A549 (cell line): ENCODE measurements around the gene GOPC. TPM values are rescaled to one million over a fixed set of nuclear protein-coding genes. Genes with fewer than 3 reads are reported as not detected.

Experiments
- ATAC-seq, 2 experiments: fragments of 200-7000 bp in 1 of 2; fragments of >200 bp in 1 of 2; cut with Nextera tagmentation in 1 of 2; cut with Tn5 transposase in 1 of 2; 3 replicates each; pipeline versions ENCODE4 v1.8.0 to v1.9.1; 2018 to 2020; ENCODE audit warnings: mild to moderate bottlenecking in 1 of 2, moderate library complexity in 1 of 2
- CTCF ChIA-PET: fragments of 300-600 bp; sonication (Branson Sonifier 250); formaldehyde crosslinking; extraction: SDS; loops from one replicate; lab custom pipeline; 2021; ENCODE audit warnings: antibody characterized with exemption, inconsistent platforms; lab: Yijun Ruan, JAX
- POLR2A ChIA-PET: fragments of 350-600 bp; formaldehyde crosslinking; extraction: SDS; loops from one replicate; lab custom pipeline; 2021; ENCODE audit warnings: antibody characterized with exemption, inconsistent platforms; lab: Yijun Ruan, JAX
- DNase-seq, 2 experiments: peaks; one replicate each; pipeline versions ENCODE4 v3.0.0 to v3.0.0-alpha.2; 2011 to 2016; ENCODE audit warnings: low read depth in 1 of 2, low spot score in 1 of 2
- FAIRE-seq: peaks from 2 replicates; lab custom pipeline; 2011; peaks lifted over from hg19 to GRCh38; lab: Jason Lieb, UNC
- H3K27ac ChIP-seq, 2 experiments: fragments of >200 bp; sonication (Bioruptor Twin); formaldehyde crosslinking; 3 replicates each; pipeline ENCODE4 v1.5.1; 2016 to 2017
- H3K4me1 ChIP-seq: fragments of >200 bp; sonication (Bioruptor Twin); formaldehyde crosslinking; 3 replicates; pipeline ENCODE4 v1.6.1; 2016
- H3K4me2 ChIP-seq: fragments of >200 bp; sonication (Bioruptor Twin); formaldehyde crosslinking; 3 replicates; pipeline ENCODE4 v1.6.1; 2016
- H3K4me3 ChIP-seq: fragments of >200 bp; sonication (Bioruptor Twin); formaldehyde crosslinking; 3 replicates; pipeline ENCODE4 v1.5.1; 2016
- H3K9me3 ChIP-seq: fragments of >200 bp; sonication (Bioruptor Twin); formaldehyde crosslinking; 3 replicates; pipeline ENCODE4 v1.6.1; 2016
- CEBPB ChIP-seq, 2 experiments: fragments of >200 bp in 1 of 2; sonication (Bioruptor Twin) in 1 of 2; formaldehyde crosslinking in 1 of 2; IDR thresholded peaks; 2 replicates each; pipeline ENCODE4 v1.6.1; 2012 to 2016
- EHMT2 ChIP-seq: fragments of 200-600 bp; sonication (generic); IDR thresholded peaks from 2 replicates; pipeline ENCODE4 v1.6.1; 2016; ENCODE audit warnings: antibody characterized with exemption, low read depth, mild to moderate bottlenecking, moderate library complexity
- ESRRA ChIP-seq: fragments of 150-350 bp; IDR thresholded peaks from 2 replicates; pipeline ENCODE4 v1.6.1; 2014; ENCODE audit warnings: mild to moderate bottlenecking, low read length, borderline replicate concordance
- FOSL2 ChIP-seq, 2 experiments: fragments of 450-650 bp in 1 of 2; fragments of >200 bp in 1 of 2; sonication (Bioruptor Twin) in 1 of 2; formaldehyde crosslinking; IDR thresholded peaks; 2 replicates each; pipeline versions ENCODE4 v1.5.0 to v1.6.1; 2016 to 2020; ENCODE audit warnings: mild to moderate bottlenecking in 1 of 2, moderate library complexity in 1 of 2
- HOXA7 ChIP-seq: fragments of 250-450 bp; sonication (Bioruptor Pico); IDR thresholded peaks from 2 replicates; pipeline ENCODE4 v1.5.0; 2020; ENCODE audit warnings: mild to moderate bottlenecking, moderate library complexity
- HOXB13 ChIP-seq: fragments of 250-450 bp; sonication (Bioruptor Pico); IDR thresholded peaks from 2 replicates; pipeline ENCODE4 v1.5.0; 2020; ENCODE audit warnings: low read depth, mild to moderate bottlenecking, moderate library complexity
- HOXB5 ChIP-seq: fragments of 250-450 bp; sonication (Bioruptor Pico); IDR thresholded peaks from 2 replicates; pipeline ENCODE4 v1.5.0; 2020; ENCODE audit warnings: mild to moderate bottlenecking, moderate library complexity
- JUN ChIP-seq, 2 experiments: fragments of >200 bp; sonication (Bioruptor Twin); formaldehyde crosslinking; IDR thresholded peaks; 2 replicates in 1 of 2; 3 replicates in 1 of 2; pipeline ENCODE4 v1.6.1; 2016 to 2017
- MAFK ChIP-seq: fragments of 450-650 bp; IDR thresholded peaks from 2 replicates; pipeline ENCODE4 v1.6.1; 2014; ENCODE audit not compliant: partially characterized antibody
- PBX3 ChIP-seq: IDR thresholded peaks from 2 replicates; pipeline ENCODE4 v1.6.1; 2012
- RCOR1 ChIP-seq: fragments of 150-350 bp; IDR thresholded peaks from 2 replicates; pipeline ENCODE4 v1.6.1; 2014; ENCODE audit warnings: antibody characterized with exemption, low read length, low read depth
- RNF2 ChIP-seq: fragments of 200-600 bp; sonication (generic); IDR thresholded peaks from 2 replicates; pipeline ENCODE4 v1.6.1; 2016; ENCODE audit warnings: low read depth, mild to moderate bottlenecking, antibody characterized with exemption, moderate library complexity, borderline replicate concordance
- SMC3 ChIP-seq: fragments of >200 bp; sonication (Bioruptor Twin); formaldehyde crosslinking; IDR thresholded peaks from 3 replicates; pipeline ENCODE4 v1.6.1; 2018; ENCODE audit warnings: inconsistent platforms
- TFCP2L1 ChIP-seq: fragments of 250-450 bp; sonication (Bioruptor Pico); IDR thresholded peaks from 2 replicates; pipeline ENCODE4 v1.5.0; 2021; ENCODE audit warnings: mild to moderate bottlenecking
- ZC3H11A ChIP-seq: fragments of 450-650 bp; IDR thresholded peaks from 2 replicates; pipeline ENCODE4 v1.6.1; 2014; ENCODE audit warnings: antibody characterized with exemption, mild to moderate bottlenecking
- ZFP36 ChIP-seq: fragments of 450-650 bp; IDR thresholded peaks from 2 replicates; pipeline ENCODE4 v1.6.1; 2014; ENCODE audit warnings: borderline replicate concordance; ENCODE audit not compliant: partially characterized antibody
- WGBS: methylation state at CpG from one replicate; pipeline ENCODE4 v1.1.6; 2017; ENCODE audit errors: missing lambda C conversion rate; 5-methylcytosine and 5-hydroxymethylcytosine counted together
- polyA plus RNA-seq, 4 experiments: library from polyadenylated mRNA; depleted of rRNA in 3 of 4; stranded (reverse); fragments of >200 nt; fragmentation: RNase III in 1 of 4; extraction: RNeasy Plus Mini Kit Qiagen cat#74134 plus additional on column Dnase treatment in 1 of 4; gene quantifications; 2 replicates in 3 of 4; 3 replicates in 1 of 4; pipeline ENCODE4 v1.2.3, GENCODE V29; 2011 to 2017
- TF ChIP-seq, protein P1 (sequence below): fragments of 450-650 bp; IDR thresholded peaks from 2 replicates; pipeline ENCODE4 v1.6.1; 2014; ENCODE audit warnings: antibody characterized with exemption
- TF ChIP-seq, protein P2 (sequence below): IDR thresholded peaks from 2 replicates; pipeline ENCODE4 v1.6.1; 2012
- TF ChIP-seq, protein P3 (sequence below): fragments of >200 bp; sonication (Bioruptor Twin); formaldehyde crosslinking; IDR thresholded peaks from 3 replicates; pipeline ENCODE4 v1.6.1; 2016

The GOPC gene
- polyA plus RNA-seq, 2 of the 4 experiments (the other 2 are of a cell fraction) = 33.0 to 38.9 TPM

GRCh38 chr6:117617210-117618035 lies 15.1 kb upstream of the GOPC start:
- DNase-seq (no peak), ATAC-seq (no peak), FAIRE-seq (no peak)
- H3K9me3 ChIP-seq = no peaks in the 10 kb centered on the region
- H3K27ac ChIP-seq = no peak overlapping the region
- TF ChIP-seq, protein P1, sequence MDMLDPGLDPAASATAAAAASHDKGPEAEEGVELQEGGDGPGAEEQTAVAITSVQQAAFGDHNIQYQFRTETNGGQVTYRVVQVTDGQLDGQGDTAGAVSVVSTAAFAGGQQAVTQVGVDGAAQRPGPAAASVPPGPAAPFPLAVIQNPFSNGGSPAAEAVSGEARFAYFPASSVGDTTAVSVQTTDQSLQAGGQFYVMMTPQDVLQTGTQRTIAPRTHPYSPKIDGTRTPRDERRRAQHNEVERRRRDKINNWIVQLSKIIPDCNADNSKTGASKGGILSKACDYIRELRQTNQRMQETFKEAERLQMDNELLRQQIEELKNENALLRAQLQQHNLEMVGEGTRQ = no peak
- TF ChIP-seq PBX3 (no peak), CEBPB (IDR thresholded peaks at IDR 0.05) (no peak), ESRRA (no peak), HOXA7 (no peak), JUN (IDR thresholded peaks at IDR 0.05) (no peak), HOXB13 (CRISPR knock-in tag) (no peak), RCOR1 (no peak)
- 82% methylated on average over 9 of the region's 9 CpGs for whole genome bisulfite sequencing
- no peak overlapping the region for H3K4me2 ChIP-seq
- POLR2A ChIA-PET = no interaction called here
- H3K4me1 ChIP-seq = no peaks in the 10 kb centered on the region
- H3K4me3 ChIP-seq = no peak overlapping the region
- CTCF ChIA-PET = no interaction called here

GRCh38 chr6:117616391-117617209 lies 14.3 kb upstream of the GOPC start:
- no peaks in the 10 kb centered on the region for H3K4me1 ChIP-seq
- ChIA-PET CTCF (no interaction called here), POLR2A (no interaction called here)
- H3K4me2 ChIP-seq = no peak overlapping the region
- H3K27ac ChIP-seq = no peak overlapping the region
- TF ChIP-seq HOXB5 (CRISPR knock-in tag) = no peak
- no peak for TF ChIP-seq MAFK
- ATAC-seq = no peak
- 53% methylated on average over 5 of the region's 8 CpGs for WGBS
- no peaks in the 10 kb centered on the region for H3K9me3 ChIP-seq
- DNase-seq = no peak
- no peak for FAIRE-seq
- no peak overlapping the region for H3K4me3 ChIP-seq

GRCh38 chr6:117615750-117616390 lies 13.6 kb upstream of the GOPC start:
- ChIA-PET CTCF (no interaction called here), POLR2A (no interaction called here)
- ATAC-seq = no peak
- FAIRE-seq = no peak
- no peak for DNase-seq
- H3K4me1 ChIP-seq = no peaks in the 10 kb centered on the region
- TF ChIP-seq RNF2 (no peak), ZFP36 (no peak), FOSL2 (IDR thresholded peaks at IDR 0.05) (no peak), FOSL2 (CRISPR knock-in tag; IDR thresholded peaks at IDR 0.05) (no peak), EHMT2 (no peak), PBX3 (no peak), TFCP2L1 (CRISPR knock-in tag) (no peak), ZC3H11A (no peak), SMC3 (no peak)
- TF ChIP-seq, protein P2, sequence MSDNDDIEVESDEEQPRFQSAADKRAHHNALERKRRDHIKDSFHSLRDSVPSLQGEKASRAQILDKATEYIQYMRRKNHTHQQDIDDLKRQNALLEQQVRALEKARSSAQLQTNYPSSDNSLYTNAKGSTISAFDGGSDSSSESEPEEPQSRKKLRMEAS = no peak
- TF ChIP-seq, protein P3, sequence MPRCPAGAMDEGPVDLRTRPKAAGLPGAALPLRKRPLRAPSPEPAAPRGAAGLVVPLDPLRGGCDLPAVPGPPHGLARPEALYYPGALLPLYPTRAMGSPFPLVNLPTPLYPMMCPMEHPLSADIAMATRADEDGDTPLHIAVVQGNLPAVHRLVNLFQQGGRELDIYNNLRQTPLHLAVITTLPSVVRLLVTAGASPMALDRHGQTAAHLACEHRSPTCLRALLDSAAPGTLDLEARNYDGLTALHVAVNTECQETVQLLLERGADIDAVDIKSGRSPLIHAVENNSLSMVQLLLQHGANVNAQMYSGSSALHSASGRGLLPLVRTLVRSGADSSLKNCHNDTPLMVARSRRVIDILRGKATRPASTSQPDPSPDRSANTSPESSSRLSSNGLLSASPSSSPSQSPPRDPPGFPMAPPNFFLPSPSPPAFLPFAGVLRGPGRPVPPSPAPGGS = no peak
- no peak overlapping the region for H3K27ac ChIP-seq
- H3K4me3 ChIP-seq = no peak overlapping the region
- no peaks in the 10 kb centered on the region for H3K9me3 ChIP-seq
- WGBS = 72% methylated on average over 14 of the region's 14 CpGs
- no peak overlapping the region for H3K4me2 ChIP-seq
